DMS79 (cell line): ENCODE measurements around the gene HNF1A.
"Not testable (repeated sequence)": the region's sequence is repeated elsewhere in the genome, so short reads cannot be mapped to it uniquely, and the experiment has no call there.

Source experiments
- DNase-seq: peaks from one replicate; lab custom pipeline; 2025; lab: John Stamatoyannopoulos, UW

The HNF1A gene, protein sequence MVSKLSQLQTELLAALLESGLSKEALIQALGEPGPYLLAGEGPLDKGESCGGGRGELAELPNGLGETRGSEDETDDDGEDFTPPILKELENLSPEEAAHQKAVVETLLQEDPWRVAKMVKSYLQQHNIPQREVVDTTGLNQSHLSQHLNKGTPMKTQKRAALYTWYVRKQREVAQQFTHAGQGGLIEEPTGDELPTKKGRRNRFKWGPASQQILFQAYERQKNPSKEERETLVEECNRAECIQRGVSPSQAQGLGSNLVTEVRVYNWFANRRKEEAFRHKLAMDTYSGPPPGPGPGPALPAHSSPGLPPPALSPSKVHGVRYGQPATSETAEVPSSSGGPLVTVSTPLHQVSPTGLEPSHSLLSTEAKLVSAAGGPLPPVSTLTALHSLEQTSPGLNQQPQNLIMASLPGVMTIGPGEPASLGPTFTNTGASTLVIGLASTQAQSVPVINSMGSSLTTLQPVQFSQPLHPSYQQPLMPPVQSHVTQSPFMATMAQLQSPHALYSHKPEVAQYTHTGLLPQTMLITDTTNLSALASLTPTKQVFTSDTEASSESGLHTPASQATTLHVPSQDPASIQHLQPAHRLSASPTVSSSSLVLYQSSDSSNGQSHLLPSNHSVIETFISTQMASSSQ

GRCh38 chr12:120978296-120979219 is at the start of gene HNF1A:
HNF1A (plus strand) TSS chr12:120978543; CDS start chr12:120978769, 226 bp downstream.
- DNase-seq: no peak

DNA sequence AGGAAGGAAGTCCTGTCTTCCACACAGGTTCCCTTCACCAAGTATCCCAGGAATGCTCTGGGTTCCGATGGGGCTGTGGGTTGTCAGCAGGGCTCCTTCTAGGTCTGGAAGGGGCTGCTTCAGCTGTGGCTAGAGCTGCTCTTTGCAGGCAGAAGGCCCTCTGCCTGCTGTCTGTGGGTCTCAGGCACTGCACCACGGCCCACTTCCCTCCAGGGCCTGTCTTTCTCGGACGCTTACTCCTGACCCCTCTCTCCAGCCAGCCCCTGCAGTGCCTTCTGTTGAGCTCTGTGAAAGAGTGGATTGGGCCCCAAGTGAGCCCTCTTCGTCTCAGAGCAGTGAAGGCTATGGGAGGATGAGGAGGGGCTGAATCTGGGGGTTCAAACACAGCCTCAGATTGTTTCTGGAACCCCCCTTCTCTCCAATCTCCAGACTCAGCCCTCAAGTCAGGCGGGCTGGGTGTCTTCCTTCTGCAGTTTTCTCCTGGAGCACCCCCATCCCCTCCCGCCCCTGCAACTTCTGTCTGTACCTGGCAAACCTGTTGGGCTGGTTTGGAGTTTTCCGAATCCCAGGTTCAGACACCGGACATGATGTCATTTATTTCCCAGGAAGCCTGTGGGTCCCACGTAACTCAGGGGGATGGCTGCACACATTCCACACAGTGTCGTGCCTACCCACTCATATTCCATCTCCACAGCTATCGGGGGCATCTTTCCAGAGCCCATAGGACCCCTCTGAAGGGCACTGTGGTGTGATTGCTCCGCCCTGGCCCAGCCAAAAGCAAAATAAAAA is 49.3 kb upstream of the HNF1A start:
- no peak for DNase-seq

DNA sequence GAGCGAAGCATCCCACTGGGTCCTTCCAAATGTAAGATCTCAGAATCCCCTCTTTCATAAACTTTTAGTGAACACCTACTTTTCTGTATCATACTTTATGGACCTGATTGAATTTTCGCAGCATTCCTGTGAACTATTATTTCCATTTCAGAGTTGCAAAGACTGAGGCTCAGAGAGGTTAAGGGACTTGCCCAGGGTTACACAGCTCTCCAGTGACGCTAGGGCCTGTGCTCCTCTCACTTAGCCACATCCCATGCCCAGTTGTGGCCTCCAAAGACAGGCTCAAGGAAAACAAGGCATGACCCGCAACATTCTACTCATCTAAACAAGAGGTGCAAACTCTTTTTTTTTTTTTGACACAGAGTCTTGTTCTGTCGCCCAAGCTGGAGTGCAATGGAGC is 48.3 kb upstream of the HNF1A start:
- DNase-seq: no peak

- no peak for DNase-seq
These were observed 46.3 kb upstream of the HNF1A start for GRCh38 chr12:120932058-120932457.

DNA sequence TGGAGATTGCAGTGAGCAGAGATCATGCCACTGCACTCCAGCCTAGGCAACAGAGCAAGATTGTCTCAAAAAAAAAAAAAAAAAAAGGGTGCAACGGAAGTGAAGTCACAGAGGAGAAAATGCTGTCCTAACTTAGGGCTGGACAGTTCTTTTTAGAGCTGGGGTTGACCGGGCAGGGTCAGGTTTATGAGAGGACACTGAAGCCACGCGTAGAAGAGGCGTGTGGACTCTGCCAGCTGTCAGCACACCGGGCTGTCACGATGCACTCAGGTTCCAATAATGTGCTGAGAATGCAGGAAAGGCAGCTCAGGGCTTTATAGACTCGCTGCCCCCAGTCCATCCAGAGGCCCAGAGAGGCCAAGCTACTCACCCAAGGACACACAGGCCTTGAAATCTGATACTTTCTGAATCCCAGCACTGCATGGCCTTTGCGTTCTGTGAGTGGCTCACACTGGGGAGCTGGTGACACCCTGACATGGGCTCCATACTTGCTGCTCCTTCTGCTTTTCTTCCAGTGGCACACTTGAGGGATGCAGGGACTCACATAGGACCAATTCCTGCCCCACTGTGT is 45.3 kb upstream of the HNF1A start:
- DNase-seq: no peak

- DNase-seq: no peak
These were observed 44.6 kb upstream of the HNF1A start for GRCh38 chr12:120933786-120934185.

GRCh38 chr12:120936197-120936596 is 42.1 kb upstream of the HNF1A start:
- DNase-seq: no peak

DNA sequence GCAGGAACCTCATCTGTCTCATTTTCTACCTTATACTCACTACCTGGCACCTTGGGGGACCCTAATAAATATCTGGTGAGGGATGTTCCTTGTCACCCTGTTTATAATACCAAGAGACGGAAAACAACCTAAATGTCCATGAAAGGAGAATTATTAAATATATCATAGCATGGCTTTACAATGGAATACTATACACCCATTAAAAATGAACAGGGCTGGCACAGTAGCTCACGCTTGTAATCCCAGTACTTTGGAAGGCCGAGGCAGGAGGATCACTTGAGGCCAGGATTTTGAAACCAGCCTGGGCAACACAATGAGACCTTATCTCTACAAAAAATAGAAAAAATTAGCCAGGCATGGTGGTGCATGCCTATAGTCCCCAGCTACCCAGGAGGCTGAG is 39.8 kb upstream of the HNF1A start:
- no peak for DNase-seq

GRCh38 chr12:120939523-120939922 is 38.8 kb upstream of the HNF1A start:
- DNase-seq: no peak

GRCh38 chr12:120940006-120940405 is 38.3 kb upstream of the HNF1A start:
- no peak for DNase-seq

- DNase-seq: no peak
These were observed 37.5 kb upstream of the HNF1A start for GRCh38 chr12:120940799-120941198.

DNA sequence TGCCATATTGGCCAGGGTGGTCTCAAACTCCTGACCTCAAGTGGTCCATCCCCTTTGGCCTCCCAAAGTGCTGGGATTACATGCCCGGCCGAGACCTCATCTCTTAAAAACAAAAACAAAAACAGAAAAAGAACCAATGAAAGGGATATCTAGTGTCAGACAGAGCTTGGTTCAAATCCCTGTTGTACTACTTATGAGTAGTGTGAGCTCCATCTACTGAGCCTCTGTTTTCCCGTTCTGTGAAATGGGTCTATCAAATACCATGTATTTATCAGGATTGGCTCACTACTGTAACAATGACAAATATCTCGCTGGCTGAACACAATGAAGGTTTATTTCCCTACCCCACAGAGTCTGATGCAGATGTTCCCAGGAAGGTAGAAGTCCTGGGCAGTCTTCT is 36.9 kb upstream of the HNF1A start:
- no peak for DNase-seq

DNA sequence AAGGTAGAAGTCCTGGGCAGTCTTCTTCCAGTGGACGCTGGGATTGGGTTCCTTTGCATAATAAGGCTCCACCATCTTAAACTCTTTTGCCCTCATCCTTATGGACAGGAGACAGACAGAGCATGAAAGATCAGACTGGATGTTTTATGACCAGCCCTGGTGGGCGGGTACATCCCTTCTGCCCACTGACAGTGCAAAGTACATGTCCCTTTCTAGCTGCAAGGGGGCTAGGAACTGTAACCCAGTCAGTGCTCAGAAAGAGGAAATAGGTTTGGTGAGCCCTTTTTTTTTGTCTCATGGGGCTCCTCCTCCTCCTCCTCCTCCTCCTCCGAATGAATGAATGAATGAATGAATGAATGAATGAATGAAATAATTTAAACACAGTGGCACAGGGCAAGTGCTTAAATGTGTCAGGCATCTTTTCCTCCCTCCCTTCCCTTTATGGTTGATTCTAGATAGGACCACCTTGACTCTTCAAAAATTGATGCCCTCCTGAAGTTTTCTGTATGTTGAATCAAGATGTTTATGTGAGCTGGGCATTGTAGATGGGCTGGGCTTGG is 36.4 kb upstream of the HNF1A start:
- DNase-seq: no peak

GRCh38 chr12:120943482-120943881 is 34.9 kb upstream of the HNF1A start:
- no peak for DNase-seq

GRCh38 chr12:120944645-120945217 is 33.6 kb upstream of the HNF1A start:
- no peak for DNase-seq

DNA sequence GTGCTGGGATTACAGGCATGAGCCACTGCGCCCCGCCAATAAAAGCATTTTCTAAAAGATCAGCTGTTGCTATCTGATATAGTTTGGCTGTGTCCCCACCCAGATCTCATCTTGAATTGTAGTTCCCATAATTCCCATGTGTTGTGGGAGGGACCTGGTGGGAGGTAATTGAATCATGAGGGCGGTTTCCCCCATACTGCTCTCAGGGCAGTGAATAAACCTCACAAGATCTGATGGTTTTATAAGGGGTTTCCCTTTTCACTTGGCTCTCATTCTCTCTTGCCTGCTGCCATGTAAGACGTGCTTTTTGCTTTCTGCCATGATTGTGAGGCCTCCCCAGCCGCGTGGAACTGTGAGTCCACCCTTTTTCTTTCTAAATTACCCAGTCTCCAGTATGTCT is 32.8 kb upstream of the HNF1A start:
- not testable (repeated sequence) for DNase-seq

GRCh38 chr12:120950260-120950799 is 28.0 kb upstream of the HNF1A start:
- DNase-seq: not testable (repeated sequence)

- no peak for DNase-seq
These were observed 27.5 kb upstream of the HNF1A start for GRCh38 chr12:120950807-120951206.

- no peak for DNase-seq
These were observed 23.1 kb upstream of the HNF1A start for GRCh38 chr12:120955232-120955631.

DNA sequence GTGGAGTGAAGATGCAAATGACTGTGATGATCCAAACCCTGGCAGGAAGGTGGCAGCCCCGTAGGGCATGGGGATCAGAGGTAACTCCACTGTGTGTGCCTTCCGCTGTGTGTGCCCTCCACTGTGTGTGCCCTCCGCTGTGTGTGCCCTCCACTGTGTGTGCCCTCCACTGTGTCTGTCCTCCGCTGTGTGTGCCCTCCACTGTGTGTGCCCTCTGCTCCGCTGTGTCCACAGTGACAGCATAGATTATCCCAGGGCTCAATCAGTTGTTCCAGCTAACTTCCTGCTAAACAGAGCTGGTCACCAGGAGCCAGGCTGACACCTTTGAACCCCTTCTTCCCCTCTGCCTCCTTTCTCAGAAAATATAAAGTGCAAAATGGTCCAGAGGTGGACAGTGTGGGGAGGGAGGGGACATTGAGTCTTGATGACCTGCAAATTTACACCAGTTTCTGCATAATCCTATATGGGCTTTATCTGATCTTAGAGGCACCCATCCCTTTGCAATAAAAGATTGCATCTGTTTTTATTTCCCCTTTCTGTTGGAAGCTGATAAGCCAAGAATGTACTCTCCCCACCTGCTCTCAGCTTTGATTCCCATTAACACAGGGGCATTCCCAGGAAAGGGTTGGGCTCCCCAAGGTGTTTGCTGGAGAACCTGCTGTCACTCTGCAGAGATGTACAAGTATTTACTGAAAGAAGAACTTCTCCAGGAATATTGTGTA is 21.6 kb upstream of the HNF1A start:
- DNase-seq: no peak
